OCI-LY3 (cell line): Measurements from ENCODE around the gene CTH.
"Not testable (repeated sequence)": the region's sequence is repeated elsewhere in the genome, so short reads cannot be mapped to it uniquely, and the experiment has no call there.

ENCODE experiments used
- H2AFZ ChIP-seq: fragments of 200-600, 300-600 bp; shearing (Covaris generic); 2 replicates; pipeline ENCODE4 v1.6.0; 2014; ENCODE audit warnings: antibody characterized with exemption, low read depth, low read length
- H3K27ac ChIP-seq: fragments of 200-600, 300-600 bp; sonication (generic); 2 replicates; pipeline ENCODE4 v1.5.1; 2014; ENCODE audit warnings: mild to moderate bottlenecking, low read length, moderate library complexity, mixed read lengths
- H3K27me3 ChIP-seq: fragments of 200-600, 300-600 bp; sonication (generic); 2 replicates; pipeline ENCODE4 v1.6.1; 2014; ENCODE audit warnings: low read depth, low read length, mixed read lengths
- H3K36me3 ChIP-seq: fragments of 200-600, 300-600 bp; sonication (generic); replicated peaks from 2 replicates; pipeline ENCODE3; 2014; ENCODE audit warnings: low read depth, low read length, mixed read lengths
- H3K4me1 ChIP-seq: fragments of 300-600, 200-600 bp; sonication (generic); 2 replicates; pipeline ENCODE4 v1.6.1; 2014; ENCODE audit warnings: low read length, mixed read lengths
- H3K4me2 ChIP-seq: fragments of 200-600, 300-600 bp; sonication (generic); 2 replicates; pipeline ENCODE4 v1.6.1; 2014; ENCODE audit warnings: low read length, mixed read lengths
- H3K4me3 ChIP-seq: fragments of 300-600, 200-600 bp; sonication (generic); 2 replicates; pipeline ENCODE4 v1.5.1; 2014; ENCODE audit warnings: antibody characterized with exemption, mild to moderate bottlenecking, low read length, moderate library complexity
- H3K79me2 ChIP-seq: fragments of 300-600, 200-600 bp; shearing (Covaris generic); 2 replicates; pipeline ENCODE4 v1.6.1; 2014; ENCODE audit warnings: mild to moderate bottlenecking, low read length, mixed read lengths
- H3K9ac ChIP-seq: fragments of 300-600, 200-600 bp; shearing (Covaris generic); 2 replicates; pipeline ENCODE4 v1.6.0; 2014; ENCODE audit warnings: mild to moderate bottlenecking, low read length, moderate library complexity
- H3K9me3 ChIP-seq: fragments of 200-600, 300-600 bp; shearing (Covaris generic); 2 replicates; pipeline ENCODE4 v1.6.1; 2014; ENCODE audit warnings: low read length, mixed read lengths; ENCODE audit not compliant: insufficient read depth
- H4K20me1 ChIP-seq: fragments of 200-600, 300-600 bp; sonication (generic); 2 replicates; pipeline ENCODE4 v1.6.1; 2016; ENCODE audit warnings: low read length, mixed read lengths; ENCODE audit not compliant: insufficient read depth
- CTCF ChIP-seq: fragments of 200-600, 300-600 bp; sonication (generic); IDR thresholded peaks from 2 replicates; pipeline ENCODE4 v1.5.1; 2014; ENCODE audit warnings: antibody characterized with exemption, low read length, low read depth
- EZH2phosphoT487 ChIP-seq: fragments of 200-600 bp; shearing (Covaris generic); IDR thresholded peaks from 2 replicates; pipeline ENCODE4 v1.6.1; 2018; ENCODE audit warnings: antibody characterized with exemption, mixed run types, low read depth

Gene CTH

GRCh38 chr1:70372426-70372825 is 38.6 kb upstream of the CTH start:
- no peak overlapping the region for H3K9ac ChIP-seq
- no peak overlapping the region for H2AFZ ChIP-seq
- H3K79me2 ChIP-seq = no peaks in the 10 kb centered on the region
- H3K9me3 ChIP-seq = no peaks in the 10 kb centered on the region
- no peaks in the 10 kb centered on the region for H3K4me1 ChIP-seq
- no peaks in the 10 kb centered on the region for H4K20me1 ChIP-seq
- H3K27me3 ChIP-seq = no peaks in the 10 kb centered on the region
- TF ChIP-seq CTCF (no peak), EZH2phosphoT487 (no peak)
- no peak overlapping the region for H3K27ac ChIP-seq
- no peaks in the 10 kb centered on the region for H3K36me3 ChIP-seq
- H3K4me2 ChIP-seq = no peak overlapping the region
- H3K4me3 ChIP-seq = no peak overlapping the region

GRCh38 chr1:70373580-70373979 is 37.5 kb upstream of the CTH start:
- not testable (repeated sequence) for H3K9me3 ChIP-seq, H2AFZ ChIP-seq, H3K27ac ChIP-seq, H3K79me2 ChIP-seq, H3K36me3 ChIP-seq, H3K9ac ChIP-seq, H3K4me3 ChIP-seq, H3K4me1 ChIP-seq, H3K4me2 ChIP-seq, H4K20me1 ChIP-seq, H3K27me3 ChIP-seq

- H3K9me3 ChIP-seq = no peaks in the 10 kb centered on the region
- H2AFZ ChIP-seq = no peak overlapping the region
- H3K27ac ChIP-seq = no peak overlapping the region
- TF ChIP-seq CTCF (no peak), EZH2phosphoT487 (no peak)
- peaks cover under 1% of the 10 kb centered on the region; the same call in 1 of the 2 replicates for H3K4me1 ChIP-seq
- H3K4me3 ChIP-seq = no peak overlapping the region
- H3K79me2 ChIP-seq = no peaks in the 10 kb centered on the region
- no peaks in the 10 kb centered on the region for H3K36me3 ChIP-seq
- no peaks in the 10 kb centered on the region for H3K27me3 ChIP-seq
- H4K20me1 ChIP-seq = no peaks in the 10 kb centered on the region
- H3K9ac ChIP-seq = no peak overlapping the region
- no peak overlapping the region for H3K4me2 ChIP-seq
Observed at GRCh38 chr1:70376196-70376595, 34.9 kb upstream of the CTH start.

- Histone ChIP-seq H3K27ac (no peak overlapping the region), H3K79me2 (no peaks in the 10 kb centered on the region), H4K20me1 (no peaks in the 10 kb centered on the region), H3K9ac (no peak overlapping the region), H3K4me3 (no peak overlapping the region), H3K27me3 (no peaks in the 10 kb centered on the region), H3K36me3 (no peaks in the 10 kb centered on the region), H3K4me2 (peak overlapping the region; percentile 45), H3K9me3 (no peaks in the 10 kb centered on the region), H2AFZ (no peak overlapping the region), H3K4me1 (peaks cover 18% of the 10 kb centered on the region)
- TF ChIP-seq EZH2phosphoT487 (no peak), CTCF (no peak)
Observed at GRCh38 chr1:70382682-70383081, 28.4 kb upstream of the CTH start.

- Histone ChIP-seq H3K4me1 (peaks cover 18% of the 10 kb centered on the region), H3K36me3 (no peaks in the 10 kb centered on the region), H3K4me2 (no peak overlapping the region), H3K9me3 (no peaks in the 10 kb centered on the region), H4K20me1 (no peaks in the 10 kb centered on the region), H2AFZ (no peak overlapping the region), H3K79me2 (no peaks in the 10 kb centered on the region), H3K9ac (no peak overlapping the region), H3K27me3 (no peaks in the 10 kb centered on the region), H3K4me3 (no peak overlapping the region), H3K27ac (no peak overlapping the region)
- TF ChIP-seq CTCF (no peak), EZH2phosphoT487 (no peak)
Observed at GRCh38 chr1:70383483-70383882, 27.6 kb upstream of the CTH start.
